Measurements from ENCODE around the gene PSMB1. TPM values are rescaled to one million over a fixed set of nuclear protein-coding genes. Genes with fewer than 3 reads are reported as not detected.

Gene PSMB1
- total and polyA plus RNA-seq, 9 of the 15 experiments (the other 6 are each of a cell fraction or from before 2014, with no cell fraction given): 447 to 2,953 (median 884) TPM

- TF ChIP-seq KDM2B (CRISPR knock-in tag; IDR thresholded peaks at IDR 0.05): no peak
- TF ChIP-seq ZNF217 (CRISPR knock-in tag; IDR thresholded peaks at IDR 0.05): no peak
- TF ChIP-seq NFE2 (IDR thresholded peaks at IDR 0.05; ENCODE audit: low read depth): peak; percentile 20; the same call in 1 of the 2 replicates
- TF ChIP-seq GATAD2B (IDR thresholded peaks at IDR 0.05; ENCODE audit: borderline replicate concordance): peak; percentile 96
- TF ChIP-seq TARDBP (IDR thresholded peaks at IDR 0.05): peak; percentile 87
- TF ChIP-seq ZNF197 (CRISPR knock-in tag; IDR thresholded peaks at IDR 0.05; ENCODE audit: low read depth): no peak
- peak; percentile 100 for TF ChIP-seq RBBP5 (IDR thresholded peaks at IDR 0.05; ENCODE audit: borderline replicate concordance, insufficient read depth, low read length, poor library complexity, severe bottlenecking)
- peak; percentile 47 for TF ChIP-seq BHLHE40 (IDR thresholded peaks at IDR 0.05; ENCODE audit: low read length)
- no peak for TF ChIP-seq NFXL1 (CRISPR knock-in tag; IDR thresholded peaks at IDR 0.05)
- no peak for TF ChIP-seq SMARCA4 (IDR thresholded peaks at IDR 0.05)
- TF ChIP-seq JUN (IDR thresholded peaks at IDR 0.05; ENCODE audit: borderline replicate concordance, low read depth, low read length): no peak; the same call in 1 of the 2 replicates
- no peak; the same call in 1 of the 2 replicates for TF ChIP-seq JUN (CRISPR knock-in tag; IDR thresholded peaks at IDR 0.05; ENCODE audit: borderline replicate concordance)
- TF ChIP-seq HMG20A (CRISPR knock-in tag; conservative IDR thresholded peaks at IDR 0.05): no peak
- TF ChIP-seq HOMEZ (CRISPR knock-in tag; IDR thresholded peaks at IDR 0.05): 0 out of 2 replicates have a peak, but pooled peaks have one; percentile 69
- TF ChIP-seq EHMT2 (IDR thresholded peaks at IDR 0.05): no peak
- TF ChIP-seq SNIP1 (IDR thresholded peaks at IDR 0.05; ENCODE audit: low read depth): no peak
- 0 out of 2 replicates have a peak, but pooled peaks have one; percentile 7 for TF ChIP-seq ATF6 (CRISPR knock-in tag; IDR thresholded peaks at IDR 0.05)
- TF ChIP-seq STAT5A (IDR thresholded peaks at IDR 0.05; ENCODE audit: borderline replicate concordance, low read length): no peak
- TF ChIP-seq CREB5 (CRISPR knock-in tag; IDR thresholded peaks at IDR 0.05): no peak
- 0 out of 2 replicates have a peak, but pooled peaks have one; percentile 31 for TF ChIP-seq CGGBP1 (CRISPR knock-in tag; IDR thresholded peaks at IDR 0.05)
- peak; percentile 97 to 98 for TF ChIP-seq UBTF (IDR thresholded peaks at IDR 0.05; ENCODE audit: borderline replicate concordance in 1 of 2, low read depth in 2 of 2, low read length in 2 of 2)
These were observed 31.3 kb upstream of the PSMB1 start, which contains the start of gene PDCD2 (continued) for GRCh38 chr6:170584181-170584953.

All from K562 (cell line).